Measurements from ENCODE around the gene FCHO2.

- no peak for TF ChIP-seq POLR2AphosphoS5 (IDR thresholded peaks at IDR 0.05; ENCODE audit: low read depth, low read length)
- TF ChIP-seq CTCF (IDR thresholded peaks at IDR 0.05) = no peak
Observed at GRCh38 chr5:73044546-73044945, 88.7 kb downstream of the FCHO2 start.

All from Panc1 (cell line).